ENCODE results near the gene USP32. TPM values are rescaled to one million over a fixed set of nuclear protein-coding genes. Genes with fewer than 3 reads are reported as not detected.
"Not testable (repeated sequence)": the region's sequence is repeated elsewhere in the genome, so short reads cannot be mapped to it uniquely, and the experiment has no call there.

Gene USP32
- total RNA-seq, 3 donors from 2014 or later (not counting 1 experiment from before 2014, with no cell fraction given): 41.3 to 68.5 (median 41.7) TPM

GRCh38 chr17:60223456-60223855 lies 168.5 kb downstream of the USP32 start:
- H3K4me3 ChIP-seq (ENCODE audit: low read length): no peak overlapping the region
- no peaks in the 10 kb centered on the region for H3K9me3 ChIP-seq (ENCODE audit: control insufficient read depth, insufficient read depth, low read length)
- Mint-ChIP-seq H3K27me3 (ENCODE audit: low read depth in 2 of 2) (no peaks in the 10 kb centered on the region), H3K4me1 (no peaks in the 10 kb centered on the region), H3K27ac (no peak overlapping the region), H3K4me3 (no peak overlapping the region), H3K9me3 (no peaks in the 10 kb centered on the region), H3K36me3 (no peaks in the 10 kb centered on the region)
- H3K27ac ChIP-seq (ENCODE audit: low read length): no peak overlapping the region
- no peak for ATAC-seq
- no CpG with 5 or more reads among the region's 1 CpG for WGBS (ENCODE audit: insufficient coverage)
- DNase-seq: no peak
- H3K27me3 ChIP-seq (ENCODE audit: control insufficient read depth, insufficient read depth, low read length): no peaks in the 10 kb centered on the region
- intact Hi-C loops (cut with micrococcal nuclease): no loop called here
- H3K36me3 ChIP-seq (ENCODE audit: control insufficient read depth, insufficient read depth, low read length): peaks cover 39% of the 10 kb centered on the region
- no peaks in the 10 kb centered on the region for H3K4me1 ChIP-seq (ENCODE audit: control insufficient read depth, insufficient read depth, low read length)
- no peak for TF ChIP-seq CTCF (IDR thresholded peaks at IDR 0.05)

- H3K9me3 Mint-ChIP-seq; H3K4me1 ChIP-seq (ENCODE audit: control insufficient read depth, insufficient read depth, low read length); ATAC-seq; H3K27me3 ChIP-seq (ENCODE audit: control insufficient read depth, insufficient read depth, low read length); DNase-seq; H3K27ac ChIP-seq (ENCODE audit: low read length); H3K27me3 Mint-ChIP-seq (ENCODE audit: low read depth in 2 of 2); intact Hi-C loops (cut with micrococcal nuclease); H3K36me3 Mint-ChIP-seq; H3K9me3 ChIP-seq (ENCODE audit: control insufficient read depth, insufficient read depth, low read length); H3K27ac Mint-ChIP-seq; H3K4me3 Mint-ChIP-seq; H3K4me1 Mint-ChIP-seq; H3K4me3 ChIP-seq (ENCODE audit: low read length): not testable (repeated sequence)
- H3K36me3 ChIP-seq (ENCODE audit: control insufficient read depth, insufficient read depth, low read length): peaks cover 24% of the 10 kb centered on the region
- WGBS (ENCODE audit: insufficient coverage): 100% methylated on average over 1 of the region's 2 CpGs
These were observed 173.2 kb downstream of the USP32 start for GRCh38 chr17:60218774-60219173.

- H3K4me3 ChIP-seq (ENCODE audit: low read length); ATAC-seq; H3K36me3 ChIP-seq (ENCODE audit: control insufficient read depth, insufficient read depth, low read length); H3K4me1 Mint-ChIP-seq; DNase-seq; H3K27ac Mint-ChIP-seq; H3K27ac ChIP-seq (ENCODE audit: low read length); H3K4me1 ChIP-seq (ENCODE audit: control insufficient read depth, insufficient read depth, low read length); H3K27me3 ChIP-seq (ENCODE audit: control insufficient read depth, insufficient read depth, low read length); H3K4me3 Mint-ChIP-seq; H3K9me3 ChIP-seq (ENCODE audit: control insufficient read depth, insufficient read depth, low read length); intact Hi-C loops (cut with micrococcal nuclease); H3K36me3 Mint-ChIP-seq; H3K27me3 Mint-ChIP-seq (ENCODE audit: low read depth in 2 of 2); H3K9me3 Mint-ChIP-seq: not testable (repeated sequence)
- no CpG with 5 or more reads among the region's 2 CpGs for WGBS (ENCODE audit: insufficient coverage)
These were observed 176.0 kb downstream of the USP32 start for GRCh38 chr17:60215895-60216294.

- H3K4me3 Mint-ChIP-seq; H3K36me3 Mint-ChIP-seq; H3K9me3 ChIP-seq (ENCODE audit: control insufficient read depth, insufficient read depth, low read length); DNase-seq; H3K4me3 ChIP-seq (ENCODE audit: low read length); H3K36me3 ChIP-seq (ENCODE audit: control insufficient read depth, insufficient read depth, low read length); H3K27me3 ChIP-seq (ENCODE audit: control insufficient read depth, insufficient read depth, low read length); H3K4me1 Mint-ChIP-seq; H3K27ac ChIP-seq (ENCODE audit: low read length); ATAC-seq; H3K27me3 Mint-ChIP-seq (ENCODE audit: low read depth in 2 of 2); H3K27ac Mint-ChIP-seq; H3K4me1 ChIP-seq (ENCODE audit: control insufficient read depth, insufficient read depth, low read length); H3K9me3 Mint-ChIP-seq; intact Hi-C loops (cut with micrococcal nuclease): not testable (repeated sequence)
These were observed 180.7 kb downstream of the USP32 start for GRCh38 chr17:60211282-60211681.

GRCh38 chr17:60208302-60208701 lies 183.6 kb downstream of the USP32 start:
- H3K36me3 Mint-ChIP-seq; H3K4me1 Mint-ChIP-seq; H3K27me3 Mint-ChIP-seq (ENCODE audit: low read depth in 2 of 2); H3K4me3 ChIP-seq (ENCODE audit: low read length); H3K4me3 Mint-ChIP-seq; H3K9me3 Mint-ChIP-seq; H3K27ac ChIP-seq (ENCODE audit: low read length); H3K27ac Mint-ChIP-seq; H3K9me3 ChIP-seq (ENCODE audit: control insufficient read depth, insufficient read depth, low read length); H3K36me3 ChIP-seq (ENCODE audit: control insufficient read depth, insufficient read depth, low read length); ATAC-seq; DNase-seq; intact Hi-C loops (cut with micrococcal nuclease); H3K27me3 ChIP-seq (ENCODE audit: control insufficient read depth, insufficient read depth, low read length); H3K4me1 ChIP-seq (ENCODE audit: control insufficient read depth, insufficient read depth, low read length): not testable (repeated sequence)
- no CpG with 5 or more reads among the region's 1 CpG for WGBS (ENCODE audit: insufficient coverage)

GRCh38 chr17:60205782-60206181 lies 186.2 kb downstream of the USP32 start:
- H3K27me3 Mint-ChIP-seq (ENCODE audit: low read depth in 2 of 2); H3K27ac ChIP-seq (ENCODE audit: low read length); H3K9me3 ChIP-seq (ENCODE audit: control insufficient read depth, insufficient read depth, low read length); ATAC-seq; H3K9me3 Mint-ChIP-seq; H3K4me1 ChIP-seq (ENCODE audit: control insufficient read depth, insufficient read depth, low read length); H3K4me3 Mint-ChIP-seq; H3K4me3 ChIP-seq (ENCODE audit: low read length); H3K27ac Mint-ChIP-seq; H3K27me3 ChIP-seq (ENCODE audit: control insufficient read depth, insufficient read depth, low read length); H3K36me3 ChIP-seq (ENCODE audit: control insufficient read depth, insufficient read depth, low read length); H3K36me3 Mint-ChIP-seq; intact Hi-C loops (cut with micrococcal nuclease); DNase-seq; H3K4me1 Mint-ChIP-seq: not testable (repeated sequence)

GRCh38 chr17:60198630-60199029 lies 193.3 kb downstream of the USP32 start:
- H3K27ac Mint-ChIP-seq; H3K4me1 ChIP-seq (ENCODE audit: control insufficient read depth, insufficient read depth, low read length); H3K9me3 ChIP-seq (ENCODE audit: control insufficient read depth, insufficient read depth, low read length); H3K9me3 Mint-ChIP-seq; ATAC-seq; H3K4me3 Mint-ChIP-seq; intact Hi-C loops (cut with micrococcal nuclease); H3K4me3 ChIP-seq (ENCODE audit: low read length); H3K27me3 Mint-ChIP-seq (ENCODE audit: low read depth in 2 of 2); H3K4me1 Mint-ChIP-seq; H3K36me3 ChIP-seq (ENCODE audit: control insufficient read depth, insufficient read depth, low read length); DNase-seq; H3K36me3 Mint-ChIP-seq; H3K27ac ChIP-seq (ENCODE audit: low read length); H3K27me3 ChIP-seq (ENCODE audit: control insufficient read depth, insufficient read depth, low read length): not testable (repeated sequence)
- WGBS (ENCODE audit: insufficient coverage): no CpG with 5 or more reads among the region's 1 CpG

GRCh38 chr17:60194141-60194540 lies 197.8 kb downstream of the USP32 start:
- H3K27ac ChIP-seq (ENCODE audit: low read length); H3K4me1 ChIP-seq (ENCODE audit: control insufficient read depth, insufficient read depth, low read length); H3K9me3 Mint-ChIP-seq; H3K4me3 ChIP-seq (ENCODE audit: low read length); H3K27me3 Mint-ChIP-seq (ENCODE audit: low read depth in 2 of 2); H3K9me3 ChIP-seq (ENCODE audit: control insufficient read depth, insufficient read depth, low read length); intact Hi-C loops (cut with micrococcal nuclease); H3K27ac Mint-ChIP-seq; H3K4me3 Mint-ChIP-seq; H3K27me3 ChIP-seq (ENCODE audit: control insufficient read depth, insufficient read depth, low read length); H3K36me3 Mint-ChIP-seq; DNase-seq; ATAC-seq; H3K4me1 Mint-ChIP-seq: not testable (repeated sequence)
- peaks cover 22% of the 10 kb centered on the region for H3K36me3 ChIP-seq (ENCODE audit: control insufficient read depth, insufficient read depth, low read length)
- WGBS (ENCODE audit: insufficient coverage): 95% methylated on average over 4 of the region's 4 CpGs
